HS-5 (cell line): ENCODE measurements around the gene PTP4A2.

Experiments used
- DNase-seq: peaks from one replicate; pipeline ENCODE4 v3.0.0-alpha.2; 2012; ENCODE audit warnings: low read depth

Gene PTP4A2

GRCh38 chr1:31859044-31859443, 79.1 kb downstream of the PTP4A2 start:
- no peak for DNase-seq

GRCh38 chr1:31857863-31858262, 80.3 kb downstream of the PTP4A2 start:
- DNase-seq = no peak
